GM18873 (cell line): Measurements from ENCODE around the gene UFD1.

Experiments used
- ATAC-seq: cut with Tn5 transposase; IDR thresholded peaks from one replicate; pipeline ENCODE4 v1.9.1; 2021; ENCODE audit warnings: mild to moderate bottlenecking, moderate library complexity, moderate number of reproducible peaks; ENCODE audit not compliant: unreplicated experiment, low FRiP score

UFD1 gene

DNA sequence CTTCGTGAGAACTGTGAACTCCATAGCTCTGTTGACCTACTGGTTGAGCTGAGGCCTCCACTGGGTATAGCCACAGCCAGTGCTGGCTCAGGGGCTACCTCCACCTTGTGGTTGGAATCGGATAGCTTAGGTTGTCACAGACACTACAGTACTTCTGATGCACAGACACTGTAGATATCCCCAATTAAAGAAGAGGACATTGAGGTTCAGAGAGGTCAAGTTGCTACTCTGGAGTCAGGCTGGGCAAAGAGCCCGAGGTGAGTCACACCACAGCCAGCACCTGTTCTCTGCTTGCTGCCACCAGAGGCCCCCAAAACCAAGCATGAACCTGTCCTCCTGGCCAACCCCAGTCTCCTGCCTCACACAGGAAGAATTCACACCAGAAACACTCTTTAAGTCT is 5.4 kb downstream of the UFD1 start:
- ATAC-seq, result no peak

DNA sequence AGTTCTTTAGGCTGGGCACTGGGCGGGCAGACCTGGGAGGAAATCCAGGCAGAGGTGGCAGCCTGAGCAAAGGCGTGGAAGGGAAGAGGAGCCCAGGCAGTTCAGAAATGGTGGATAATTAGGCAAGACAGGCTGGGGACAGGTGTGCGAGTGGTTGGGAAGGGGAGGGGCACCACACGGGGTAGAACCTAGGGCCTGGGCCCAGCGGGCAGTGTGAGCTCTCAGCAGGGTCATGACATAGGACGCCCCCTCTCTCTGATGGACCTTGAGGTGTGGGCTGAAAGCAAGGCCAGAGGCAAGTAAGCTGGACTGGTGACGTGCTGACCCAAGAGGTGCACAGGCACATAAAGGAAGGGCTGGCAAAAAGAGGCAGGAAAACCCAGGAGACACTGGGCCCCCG is 6.8 kb downstream of the UFD1 start:
- ATAC-seq, result no peak

DNA sequence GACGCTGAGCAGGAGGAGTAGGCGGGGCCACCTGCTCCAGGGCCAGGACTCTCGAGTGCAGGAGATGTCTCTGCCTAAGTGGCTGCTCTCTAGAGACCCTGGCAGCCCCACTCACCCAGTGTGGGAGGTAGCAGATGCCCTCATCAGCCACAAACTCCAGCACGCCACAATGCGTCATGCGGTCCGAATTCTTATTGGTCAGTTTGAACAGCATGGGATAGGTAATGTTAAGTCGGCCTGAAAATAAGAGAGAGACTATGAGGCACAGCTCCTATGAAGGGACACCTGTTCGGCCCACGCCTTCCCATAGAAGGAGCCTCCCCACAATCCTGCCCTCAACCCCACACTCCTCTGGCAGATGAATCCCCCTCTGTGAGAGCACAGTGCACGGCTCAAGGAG is 7.4 kb downstream of the UFD1 start:
- ATAC-seq, result no peak

DNA sequence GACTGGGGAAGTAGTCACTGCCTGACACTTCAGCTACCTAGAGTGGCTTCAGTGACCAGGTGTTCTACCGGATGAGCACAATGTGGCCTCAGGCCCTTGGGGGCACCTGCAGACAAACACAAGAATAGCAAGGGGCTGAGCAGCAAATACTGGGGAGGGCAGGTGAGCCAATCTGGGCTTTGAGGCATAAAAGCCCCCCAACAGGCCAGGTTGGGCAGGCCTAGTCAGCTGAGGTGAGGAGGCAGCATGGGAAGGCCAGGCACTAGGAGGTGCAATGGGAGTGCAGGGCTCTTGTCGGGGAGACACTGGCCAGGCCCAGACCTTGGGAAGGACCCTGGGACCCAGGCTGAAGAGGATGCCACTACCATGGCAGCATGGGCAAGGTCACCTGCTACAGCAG is 9.0 kb downstream of the UFD1 start:
- no peak for ATAC-seq

GRCh38 chr22:19469421-19469820 is 9.6 kb downstream of the UFD1 start:
- no peak for ATAC-seq

- ATAC-seq, result no peak
Observed at GRCh38 chr22:19467912-19468311, 11.1 kb downstream of the UFD1 start.

- no peak for ATAC-seq
Observed at GRCh38 chr22:19466848-19467752, 11.9 kb downstream of the UFD1 start.

DNA sequence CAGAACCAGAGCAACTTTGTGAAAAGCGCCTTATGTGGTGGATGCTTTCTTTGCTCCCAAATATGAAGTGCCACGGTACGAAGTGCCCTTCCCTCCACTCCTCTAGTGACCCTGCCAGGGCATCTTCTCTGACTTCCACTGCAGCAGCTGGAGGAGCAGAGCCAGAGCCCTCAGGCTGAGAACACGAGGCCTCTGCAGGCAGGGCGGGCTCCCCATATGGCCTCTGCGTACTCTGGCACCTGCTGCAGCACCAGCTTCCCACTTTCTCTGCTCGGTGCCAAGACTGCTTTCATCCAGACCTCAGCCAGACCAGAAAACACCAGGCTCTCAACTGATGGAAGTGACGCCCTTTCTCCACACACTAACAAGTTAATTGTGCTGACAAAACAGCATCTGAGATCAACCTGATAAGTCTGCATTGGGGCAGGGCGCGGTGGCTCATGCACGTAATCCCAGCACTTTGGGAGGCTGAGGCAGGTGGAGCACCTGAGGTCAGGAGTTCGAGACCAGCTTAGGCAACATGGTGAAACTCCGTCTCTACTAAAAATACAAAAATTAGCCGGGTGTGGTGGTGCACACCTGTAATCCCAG is 12.8 kb downstream of the UFD1 start:
- no peak for ATAC-seq

GRCh38 chr22:19464975-19465374 is 14.0 kb downstream of the UFD1 start:
- ATAC-seq, result no peak

DNA sequence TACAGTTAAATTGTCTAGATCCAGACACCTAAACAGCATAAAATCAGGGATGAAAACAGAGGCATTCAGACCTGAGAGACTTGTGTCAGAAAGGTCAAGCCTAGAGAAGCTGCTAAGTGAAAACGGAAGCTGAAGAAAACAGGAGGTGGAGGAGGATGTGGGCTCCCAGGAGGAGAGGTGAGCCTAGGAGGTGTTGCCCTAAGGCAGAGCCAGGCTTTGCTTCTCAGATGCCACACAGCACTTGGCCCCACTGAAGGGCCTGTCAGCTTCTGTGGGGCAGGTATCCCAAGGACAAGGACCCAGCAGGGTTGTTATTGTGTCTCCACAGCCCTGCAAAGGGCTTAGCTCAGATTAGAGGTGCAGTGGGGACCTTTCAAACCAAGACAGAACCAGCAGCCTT is 14.4 kb downstream of the UFD1 start:
- ATAC-seq, result no peak

DNA sequence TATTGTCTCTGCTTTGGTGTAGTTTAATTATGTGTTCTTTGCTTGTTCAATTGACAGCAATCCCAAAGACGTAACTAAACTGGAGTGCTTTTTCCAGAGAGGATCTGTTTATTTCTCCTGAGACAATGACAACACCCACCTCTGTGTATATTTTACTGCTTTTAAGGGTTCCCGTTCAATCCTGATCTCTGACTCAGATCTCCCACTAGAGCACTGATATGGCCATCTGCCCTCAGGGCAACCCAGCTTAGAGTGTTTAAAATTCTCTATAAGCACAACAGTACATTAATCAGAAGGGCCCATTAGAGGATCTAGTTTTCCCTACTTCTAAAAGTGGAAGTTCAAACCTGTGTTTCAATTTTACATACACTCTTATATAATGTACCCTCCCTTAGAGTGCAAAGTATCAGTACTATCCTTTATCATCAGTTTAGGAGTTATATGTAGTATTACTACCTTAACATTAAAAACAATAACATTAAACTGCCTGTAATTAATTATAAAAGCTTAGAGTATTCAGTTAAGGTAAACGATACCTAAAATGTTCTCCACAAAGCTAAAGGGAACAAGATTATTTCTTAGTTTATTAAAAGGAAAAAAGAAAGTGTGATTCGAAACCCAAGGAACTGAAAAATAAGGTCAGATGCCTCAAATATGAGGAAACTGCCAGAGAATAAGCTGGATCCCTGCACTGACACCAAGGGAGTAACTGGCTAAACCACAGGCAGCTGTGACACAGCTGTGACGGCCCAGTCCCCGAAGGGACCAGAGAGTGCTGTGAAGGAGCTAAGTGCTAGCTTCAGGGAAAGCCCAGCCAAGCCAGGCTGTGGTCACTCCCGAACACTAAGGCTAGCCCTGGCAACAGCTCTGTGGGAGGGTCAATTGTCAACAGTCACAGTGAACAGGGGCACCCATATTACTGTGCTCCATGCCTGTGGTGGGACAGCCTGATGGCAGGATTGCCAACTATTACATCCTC is 15.2 kb downstream of the UFD1 start:
- no peak for ATAC-seq

GRCh38 chr22:19463008-19463407 is 16.0 kb downstream of the UFD1 start:
- no peak for ATAC-seq

- ATAC-seq, result no peak
Observed at GRCh38 chr22:19461506-19461905, 17.5 kb downstream of the UFD1 start.

DNA sequence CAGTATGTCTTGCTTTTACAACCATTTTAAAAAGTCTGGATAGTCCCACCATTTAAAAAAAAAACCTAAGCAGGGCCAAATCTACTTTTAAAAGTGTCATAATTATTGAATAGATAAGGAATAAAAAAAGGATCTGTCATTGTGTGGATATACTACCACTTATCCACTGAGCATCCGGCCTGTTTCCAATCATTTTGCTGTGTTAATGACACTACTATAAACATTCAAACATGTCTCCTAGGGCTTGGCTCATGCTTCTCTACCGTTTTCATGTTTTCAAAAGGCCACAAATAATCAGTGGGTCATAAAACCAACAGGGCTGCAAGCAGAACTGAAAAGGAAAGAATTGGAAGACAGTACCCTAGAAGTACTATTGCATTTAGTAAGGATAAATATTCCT is 19.0 kb downstream of the UFD1 start:
- ATAC-seq, result no peak

GRCh38 chr22:19457828-19458428 is 21.1 kb downstream of the UFD1 start:
- ATAC-seq, result no peak

- no peak for ATAC-seq
Observed at GRCh38 chr22:19456541-19456940, 22.5 kb downstream of the UFD1 start.

DNA sequence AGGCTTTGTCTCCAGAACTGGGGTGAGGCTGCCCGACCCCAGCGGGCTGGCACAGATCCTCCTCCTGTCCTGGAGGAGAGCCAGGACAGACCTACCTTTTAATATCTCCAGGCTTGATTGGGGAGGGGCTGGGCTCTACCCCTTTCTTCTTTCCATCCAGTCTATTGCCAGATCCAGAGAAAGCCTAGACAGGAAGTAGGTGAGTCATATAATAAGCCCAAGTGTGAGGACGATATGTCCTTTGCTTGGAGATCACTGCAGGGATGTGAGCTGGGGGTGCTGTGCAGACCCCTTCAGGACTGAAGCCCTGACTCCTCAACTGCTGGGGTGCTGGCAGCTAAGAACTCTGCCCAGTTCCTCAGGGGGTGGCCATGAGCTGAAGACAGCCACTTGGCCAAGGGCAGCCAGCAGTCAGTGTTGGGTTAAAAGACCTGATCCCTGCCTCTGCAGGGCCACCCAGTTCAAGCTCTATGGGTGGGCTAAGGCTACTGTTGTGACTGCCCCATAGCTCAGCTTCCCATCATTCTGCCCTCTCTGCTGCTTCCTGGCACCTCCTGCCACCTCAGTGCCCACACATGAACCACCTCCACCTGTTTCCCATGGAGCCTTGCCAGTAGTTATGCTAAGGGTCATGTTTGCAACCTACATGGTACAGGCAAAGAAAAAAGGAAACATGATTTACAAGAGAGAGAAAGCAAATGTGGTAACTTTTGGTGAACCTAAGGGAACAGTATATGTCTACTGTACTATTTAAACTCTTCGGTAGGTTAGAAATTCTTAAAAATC is 23.2 kb downstream of the UFD1 start:
- no peak for ATAC-seq

- ATAC-seq, result no peak
Observed at GRCh38 chr22:19455033-19455432, 24.0 kb downstream of the UFD1 start.

DNA sequence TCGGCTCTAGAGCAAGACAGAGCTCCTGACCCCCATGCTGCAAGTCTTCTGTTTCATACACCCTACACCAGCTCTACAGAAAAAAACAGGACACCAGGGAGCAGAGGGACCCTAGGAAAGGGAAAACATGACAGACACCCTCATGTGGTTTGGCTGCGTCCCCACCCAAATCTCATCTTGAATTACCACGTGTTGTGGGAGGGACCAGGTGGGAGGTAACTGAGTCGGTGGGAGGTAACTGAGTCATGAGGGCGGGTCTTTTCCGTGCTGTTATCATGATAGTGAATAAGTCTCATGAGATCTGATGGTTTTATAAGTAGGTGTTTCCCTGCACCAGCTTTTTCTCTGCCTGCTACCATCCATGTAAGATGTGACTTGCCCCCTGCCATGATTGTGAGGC is 24.8 kb downstream of the UFD1 start:
- ATAC-seq, result no peak

GRCh38 chr22:19453718-19454117 is 25.3 kb downstream of the UFD1 start:
- ATAC-seq, result no peak
